Measurements from ENCODE around the gene RBKS.

RBKS gene

DNA sequence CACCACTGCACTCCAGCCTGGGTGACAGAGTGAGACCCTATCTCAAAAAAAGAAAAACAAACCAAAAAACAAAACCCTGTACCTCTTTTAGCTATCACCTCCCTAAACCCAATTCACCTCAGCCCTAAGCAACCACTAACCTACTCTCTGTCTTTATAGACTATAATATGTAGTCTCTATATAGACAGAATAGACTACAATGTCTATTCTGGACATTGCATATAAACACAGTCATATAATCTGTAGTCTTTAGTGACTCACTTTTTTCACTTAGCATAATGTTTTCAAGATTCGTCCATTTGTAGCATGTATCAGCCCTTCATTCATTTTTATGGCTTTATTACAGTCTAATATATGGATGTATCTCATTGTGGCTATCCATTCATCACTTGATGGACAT lies 155.9 kb downstream of the RBKS start:
- TF ChIP-seq, protein P1, sequence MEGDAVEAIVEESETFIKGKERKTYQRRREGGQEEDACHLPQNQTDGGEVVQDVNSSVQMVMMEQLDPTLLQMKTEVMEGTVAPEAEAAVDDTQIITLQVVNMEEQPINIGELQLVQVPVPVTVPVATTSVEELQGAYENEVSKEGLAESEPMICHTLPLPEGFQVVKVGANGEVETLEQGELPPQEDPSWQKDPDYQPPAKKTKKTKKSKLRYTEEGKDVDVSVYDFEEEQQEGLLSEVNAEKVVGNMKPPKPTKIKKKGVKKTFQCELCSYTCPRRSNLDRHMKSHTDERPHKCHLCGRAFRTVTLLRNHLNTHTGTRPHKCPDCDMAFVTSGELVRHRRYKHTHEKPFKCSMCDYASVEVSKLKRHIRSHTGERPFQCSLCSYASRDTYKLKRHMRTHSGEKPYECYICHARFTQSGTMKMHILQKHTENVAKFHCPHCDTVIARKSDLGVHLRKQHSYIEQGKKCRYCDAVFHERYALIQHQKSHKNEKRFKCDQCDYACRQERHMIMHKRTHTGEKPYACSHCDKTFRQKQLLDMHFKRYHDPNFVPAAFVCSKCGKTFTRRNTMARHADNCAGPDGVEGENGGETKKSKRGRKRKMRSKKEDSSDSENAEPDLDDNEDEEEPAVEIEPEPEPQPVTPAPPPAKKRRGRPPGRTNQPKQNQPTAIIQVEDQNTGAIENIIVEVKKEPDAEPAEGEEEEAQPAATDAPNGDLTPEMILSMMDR (IDR thresholded peaks at IDR 0.05; ENCODE audit: control insufficient read depth, extremely low read depth, insufficient read depth), result no peak
- no peak for DNase-seq (ENCODE audit: low read depth)
- no peak overlapping the region for H3K4me3 ChIP-seq (ENCODE audit: low read depth, low read length)
